WTC11 (cell line): ENCODE data around the gene DNM1L. TPM values are rescaled to one million over a fixed set of nuclear protein-coding genes. Genes with fewer than 3 reads are reported as not detected.

Source experiments
- ARID4B ChIP-seq: sonication (generic); formaldehyde crosslinking; IDR thresholded peaks from 2 replicates; pipeline ENCODE4 v1.8.0; 2023; ENCODE audit warnings: missing genetic modification reagents, mild to moderate bottlenecking, borderline replicate concordance
- E2F5 ChIP-seq: sonication (generic); formaldehyde crosslinking; IDR thresholded peaks from 2 replicates; pipeline ENCODE4 v1.8.1; 2022; ENCODE audit warnings: mild to moderate bottlenecking, moderate library complexity, missing genetic modification reagents
- ELF4 ChIP-seq: sonication (generic); formaldehyde crosslinking; IDR thresholded peaks from 2 replicates; pipeline ENCODE4 v1.8.1; 2022; ENCODE audit warnings: low read depth, mild to moderate bottlenecking, moderate library complexity, missing genetic modification reagents
- EMX1 ChIP-seq: fragments of 250-450 bp; sonication (Bioruptor Pico); IDR thresholded peaks from 2 replicates; pipeline ENCODE4 v1.8.0; 2021; ENCODE audit warnings: mild to moderate bottlenecking
- ESRRA ChIP-seq: sonication (generic); formaldehyde crosslinking; IDR thresholded peaks from 2 replicates; pipeline ENCODE4 v1.8.1; 2022; ENCODE audit warnings: mild to moderate bottlenecking, missing genetic modification reagents, borderline replicate concordance
- JAZF1 ChIP-seq: fragments of 250-450 bp; sonication (Bioruptor Pico); IDR thresholded peaks from 2 replicates; pipeline ENCODE4 v1.9.0; 2021; ENCODE audit warnings: moderate library complexity, mild to moderate bottlenecking, inconsistent platforms
- MYBL2 ChIP-seq: sonication (generic); formaldehyde crosslinking; IDR thresholded peaks from 2 replicates; pipeline ENCODE4 v1.8.1; 2023; ENCODE audit warnings: mild to moderate bottlenecking, moderate library complexity, missing genetic modification reagents
- PRRX2 ChIP-seq: fragments of 250-450 bp; sonication (Bioruptor Pico); IDR thresholded peaks from 2 replicates; pipeline ENCODE4 v1.8.0; 2021; ENCODE audit warnings: mild to moderate bottlenecking
- TP53 ChIP-seq: sonication (generic); formaldehyde crosslinking; IDR thresholded peaks from 2 replicates; pipeline ENCODE4 v1.8.1; 2023; ENCODE audit warnings: mild to moderate bottlenecking, missing genetic modification reagents
- ZNF138 ChIP-seq: sonication (generic); formaldehyde crosslinking; conservative IDR thresholded peaks from 2 replicates; pipeline ENCODE4 v1.8.1; 2022; ENCODE audit warnings: mild to moderate bottlenecking, moderate library complexity, missing genetic modification reagents
- ZNF219 ChIP-seq: sonication (generic); formaldehyde crosslinking; IDR thresholded peaks from 2 replicates; pipeline ENCODE4 v1.8.0; 2023; ENCODE audit warnings: missing genetic modification reagents, mild to moderate bottlenecking, borderline replicate concordance
- ZNF317 ChIP-seq: sonication (generic); formaldehyde crosslinking; IDR thresholded peaks from 2 replicates; pipeline ENCODE4 v1.8.1; 2023; ENCODE audit warnings: low read depth, mild to moderate bottlenecking, moderate library complexity, missing genetic modification reagents, borderline replicate concordance
- ZNF416 ChIP-seq: fragments of 250-450 bp; sonication (Bioruptor Pico); IDR thresholded peaks from 2 replicates; pipeline ENCODE4 v1.9.0; 2021; ENCODE audit warnings: mild to moderate bottlenecking, inconsistent platforms
- ZNF423 ChIP-seq: fragments of 250-450 bp; sonication (Bioruptor Pico); IDR thresholded peaks from 2 replicates; pipeline ENCODE4 v2.1.2; 2022; ENCODE audit warnings: mild to moderate bottlenecking, moderate library complexity
- total RNA-seq: library from RNA; stranded (reverse); gene quantifications from 3 replicates; pipeline ENCODE4 v1.2.3, GENCODE V29; 2021
- TF ChIP-seq, protein P1 (sequence below): sonication (generic); formaldehyde crosslinking; IDR thresholded peaks from 2 replicates; pipeline ENCODE4 v1.8.1; 2022; ENCODE audit warnings: low read depth, missing genetic modification reagents, borderline replicate concordance
- TF ChIP-seq, protein P2 (sequence below): sonication (generic); formaldehyde crosslinking; IDR thresholded peaks from 2 replicates; pipeline ENCODE4 v1.8.0; 2022; ENCODE audit warnings: mild to moderate bottlenecking, missing genetic modification reagents
- TF ChIP-seq, protein P3 (sequence below): sonication (generic); formaldehyde crosslinking; IDR thresholded peaks from 2 replicates; pipeline ENCODE4 v1.8.0; 2022; ENCODE audit warnings: mild to moderate bottlenecking, missing genetic modification reagents
- TF ChIP-seq, protein P4 (sequence below): sonication (generic); formaldehyde crosslinking; IDR thresholded peaks from 2 replicates; pipeline ENCODE4 v1.8.0; 2023; ENCODE audit warnings: missing genetic modification reagents
- TF ChIP-seq, protein P5 (sequence below): sonication (generic); formaldehyde crosslinking; IDR thresholded peaks from 2 replicates; pipeline ENCODE4 v1.8.0; 2022; ENCODE audit warnings: mild to moderate bottlenecking, missing genetic modification reagents
- TF ChIP-seq, protein P6 (sequence below): fragments of 200-600 bp; IDR thresholded peaks from 2 replicates; pipeline ENCODE4 v1.8.0; 2022; ENCODE audit warnings: antibody characterized with exemption

The DNM1L gene
- total RNA-seq, 1 experiment from 2014 or later = 74.3 TPM

GRCh38 chr12:32755051-32755653 lies 76.1 kb downstream of the DNM1L start (continued):
- TF ChIP-seq TP53 (no peak), ESRRA (CRISPR knock-in tag) (0 out of 2 replicates have a peak, but pooled peaks have one; percentile 37), EMX1 (CRISPR knock-in tag) (no peak), ZNF416 (CRISPR knock-in tag) (no peak), PRRX2 (no peak), JAZF1 (CRISPR knock-in tag) (no peak), MYBL2 (CRISPR knock-in tag) (peak; percentile 16; the same call in 1 of the 2 replicates), ELF4 (CRISPR knock-in tag) (0 out of 2 replicates have a peak, but pooled peaks have one; percentile 44), ZNF219 (CRISPR knock-in tag) (no peak), ZNF423 (CRISPR knock-in tag) (no peak), E2F5 (no peak), ZNF138 (0 out of 2 replicates have a peak, but pooled peaks have one; percentile 62), ZNF317 (CRISPR knock-in tag) (peak; percentile 7; the same call in 1 of the 2 replicates), ARID4B (CRISPR knock-in tag) (peak; percentile 61; the same call in 1 of the 2 replicates)
- TF ChIP-seq, protein P1, sequence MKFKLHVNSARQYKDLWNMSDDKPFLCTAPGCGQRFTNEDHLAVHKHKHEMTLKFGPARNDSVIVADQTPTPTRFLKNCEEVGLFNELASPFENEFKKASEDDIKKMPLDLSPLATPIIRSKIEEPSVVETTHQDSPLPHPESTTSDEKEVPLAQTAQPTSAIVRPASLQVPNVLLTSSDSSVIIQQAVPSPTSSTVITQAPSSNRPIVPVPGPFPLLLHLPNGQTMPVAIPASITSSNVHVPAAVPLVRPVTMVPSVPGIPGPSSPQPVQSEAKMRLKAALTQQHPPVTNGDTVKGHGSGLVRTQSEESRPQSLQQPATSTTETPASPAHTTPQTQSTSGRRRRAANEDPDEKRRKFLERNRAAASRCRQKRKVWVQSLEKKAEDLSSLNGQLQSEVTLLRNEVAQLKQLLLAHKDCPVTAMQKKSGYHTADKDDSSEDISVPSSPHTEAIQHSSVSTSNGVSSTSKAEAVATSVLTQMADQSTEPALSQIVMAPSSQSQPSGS (CRISPR knock-in tag) = no peak
- TF ChIP-seq, protein P2, sequence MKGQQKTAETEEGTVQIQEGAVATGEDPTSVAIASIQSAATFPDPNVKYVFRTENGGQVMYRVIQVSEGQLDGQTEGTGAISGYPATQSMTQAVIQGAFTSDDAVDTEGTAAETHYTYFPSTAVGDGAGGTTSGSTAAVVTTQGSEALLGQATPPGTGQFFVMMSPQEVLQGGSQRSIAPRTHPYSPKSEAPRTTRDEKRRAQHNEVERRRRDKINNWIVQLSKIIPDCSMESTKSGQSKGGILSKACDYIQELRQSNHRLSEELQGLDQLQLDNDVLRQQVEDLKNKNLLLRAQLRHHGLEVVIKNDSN (CRISPR knock-in tag) = no peak
- TF ChIP-seq, protein P3, sequence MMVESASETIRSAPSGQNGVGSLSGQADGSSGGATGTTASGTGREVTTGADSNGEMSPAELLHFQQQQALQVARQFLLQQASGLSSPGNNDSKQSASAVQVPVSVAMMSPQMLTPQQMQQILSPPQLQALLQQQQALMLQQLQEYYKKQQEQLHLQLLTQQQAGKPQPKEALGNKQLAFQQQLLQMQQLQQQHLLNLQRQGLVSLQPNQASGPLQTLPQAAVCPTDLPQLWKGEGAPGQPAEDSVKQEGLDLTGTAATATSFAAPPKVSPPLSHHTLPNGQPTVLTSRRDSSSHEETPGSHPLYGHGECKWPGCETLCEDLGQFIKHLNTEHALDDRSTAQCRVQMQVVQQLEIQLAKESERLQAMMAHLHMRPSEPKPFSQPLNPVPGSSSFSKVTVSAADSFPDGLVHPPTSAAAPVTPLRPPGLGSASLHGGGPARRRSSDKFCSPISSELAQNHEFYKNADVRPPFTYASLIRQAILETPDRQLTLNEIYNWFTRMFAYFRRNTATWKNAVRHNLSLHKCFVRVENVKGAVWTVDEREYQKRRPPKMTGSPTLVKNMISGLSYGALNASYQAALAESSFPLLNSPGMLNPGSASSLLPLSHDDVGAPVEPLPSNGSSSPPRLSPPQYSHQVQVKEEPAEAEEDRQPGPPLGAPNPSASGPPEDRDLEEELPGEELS (CRISPR knock-in tag) = 0 out of 2 replicates have a peak, but pooled peaks have one; percentile 52
- TF ChIP-seq, protein P4, sequence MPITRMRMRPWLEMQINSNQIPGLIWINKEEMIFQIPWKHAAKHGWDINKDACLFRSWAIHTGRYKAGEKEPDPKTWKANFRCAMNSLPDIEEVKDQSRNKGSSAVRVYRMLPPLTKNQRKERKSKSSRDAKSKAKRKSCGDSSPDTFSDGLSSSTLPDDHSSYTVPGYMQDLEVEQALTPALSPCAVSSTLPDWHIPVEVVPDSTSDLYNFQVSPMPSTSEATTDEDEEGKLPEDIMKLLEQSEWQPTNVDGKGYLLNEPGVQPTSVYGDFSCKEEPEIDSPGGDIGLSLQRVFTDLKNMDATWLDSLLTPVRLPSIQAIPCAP (CRISPR knock-in tag) = no peak
- TF ChIP-seq, protein P5, sequence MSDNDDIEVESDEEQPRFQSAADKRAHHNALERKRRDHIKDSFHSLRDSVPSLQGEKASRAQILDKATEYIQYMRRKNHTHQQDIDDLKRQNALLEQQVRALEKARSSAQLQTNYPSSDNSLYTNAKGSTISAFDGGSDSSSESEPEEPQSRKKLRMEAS = 0 out of 2 replicates have a peak, but pooled peaks have one; percentile 51
- TF ChIP-seq, protein P6, sequence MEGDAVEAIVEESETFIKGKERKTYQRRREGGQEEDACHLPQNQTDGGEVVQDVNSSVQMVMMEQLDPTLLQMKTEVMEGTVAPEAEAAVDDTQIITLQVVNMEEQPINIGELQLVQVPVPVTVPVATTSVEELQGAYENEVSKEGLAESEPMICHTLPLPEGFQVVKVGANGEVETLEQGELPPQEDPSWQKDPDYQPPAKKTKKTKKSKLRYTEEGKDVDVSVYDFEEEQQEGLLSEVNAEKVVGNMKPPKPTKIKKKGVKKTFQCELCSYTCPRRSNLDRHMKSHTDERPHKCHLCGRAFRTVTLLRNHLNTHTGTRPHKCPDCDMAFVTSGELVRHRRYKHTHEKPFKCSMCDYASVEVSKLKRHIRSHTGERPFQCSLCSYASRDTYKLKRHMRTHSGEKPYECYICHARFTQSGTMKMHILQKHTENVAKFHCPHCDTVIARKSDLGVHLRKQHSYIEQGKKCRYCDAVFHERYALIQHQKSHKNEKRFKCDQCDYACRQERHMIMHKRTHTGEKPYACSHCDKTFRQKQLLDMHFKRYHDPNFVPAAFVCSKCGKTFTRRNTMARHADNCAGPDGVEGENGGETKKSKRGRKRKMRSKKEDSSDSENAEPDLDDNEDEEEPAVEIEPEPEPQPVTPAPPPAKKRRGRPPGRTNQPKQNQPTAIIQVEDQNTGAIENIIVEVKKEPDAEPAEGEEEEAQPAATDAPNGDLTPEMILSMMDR = peak; percentile 80
